Hematopoietic multipotent progenitor cell treated with erythropoietin and hydrocortisone succinate and interleukin-3 and kit ligand, for 17 days (in vitro differentiated cells): Measurements from ENCODE around the gene SF1.

Source experiments
- DNase-seq: peaks from one replicate; pipeline ENCODE4 v3.0.0-alpha.2; 2015; ENCODE audit warnings: low spot score

SF1 gene

DNA sequence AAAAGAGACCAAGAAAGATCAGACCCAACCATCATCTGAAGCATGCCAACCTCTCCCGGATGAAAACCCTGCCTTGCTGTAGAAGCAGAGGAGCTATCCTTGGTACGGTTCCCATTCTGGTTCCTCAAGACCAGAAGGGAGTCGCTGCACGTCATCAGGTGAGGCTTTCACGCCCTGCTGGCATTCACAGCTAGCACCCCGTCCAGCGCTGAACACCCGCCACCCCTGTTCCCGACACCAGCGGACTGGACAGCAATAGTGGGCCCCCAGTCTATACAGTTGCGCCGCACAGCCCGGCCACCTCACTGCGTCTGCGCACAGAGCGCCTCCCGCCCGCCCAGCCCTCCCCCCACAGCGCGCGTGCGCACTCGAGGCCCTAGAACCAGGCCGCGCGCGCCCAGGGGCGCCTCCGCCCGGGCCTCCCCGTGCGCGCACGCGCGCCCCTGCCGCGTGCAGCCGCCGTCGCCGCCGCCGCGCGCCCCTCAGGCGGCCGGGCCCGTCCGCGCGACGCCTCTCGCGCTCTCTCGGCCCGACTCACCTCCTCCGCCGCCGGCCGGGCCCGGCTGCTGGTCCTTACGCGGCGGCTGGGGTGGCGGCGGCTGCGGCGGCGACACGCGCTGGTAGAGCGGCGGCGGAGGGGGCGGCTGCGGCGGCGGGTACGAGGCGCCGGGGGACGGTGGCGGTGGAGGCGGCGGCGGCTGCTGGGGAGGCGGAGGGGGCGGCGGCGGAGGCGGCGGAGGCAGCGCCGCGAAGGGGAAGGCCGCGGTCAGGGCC lies 706 bp downstream of the SF1 start:
- peak; percentile 95 for DNase-seq

DNA sequence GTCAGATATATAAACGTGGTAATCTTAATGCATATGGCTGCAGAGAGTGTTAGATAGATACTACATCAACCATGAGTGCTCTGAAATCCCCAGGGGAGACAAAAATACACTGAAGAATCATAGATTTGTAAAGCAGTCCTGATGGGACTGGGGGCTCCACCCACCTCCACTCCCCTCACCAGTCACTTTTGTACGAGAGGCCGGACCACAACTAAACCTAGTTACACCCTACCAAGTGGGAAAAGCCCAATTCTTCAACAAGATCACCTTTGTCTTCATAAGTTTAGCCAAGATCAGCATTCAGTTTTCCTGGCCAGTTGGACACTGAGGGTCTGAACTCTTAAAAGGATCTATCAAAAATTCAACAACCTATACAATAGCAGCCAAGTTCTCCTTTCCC lies 1.5 kb downstream of the SF1 start:
- no peak for DNase-seq

DNA sequence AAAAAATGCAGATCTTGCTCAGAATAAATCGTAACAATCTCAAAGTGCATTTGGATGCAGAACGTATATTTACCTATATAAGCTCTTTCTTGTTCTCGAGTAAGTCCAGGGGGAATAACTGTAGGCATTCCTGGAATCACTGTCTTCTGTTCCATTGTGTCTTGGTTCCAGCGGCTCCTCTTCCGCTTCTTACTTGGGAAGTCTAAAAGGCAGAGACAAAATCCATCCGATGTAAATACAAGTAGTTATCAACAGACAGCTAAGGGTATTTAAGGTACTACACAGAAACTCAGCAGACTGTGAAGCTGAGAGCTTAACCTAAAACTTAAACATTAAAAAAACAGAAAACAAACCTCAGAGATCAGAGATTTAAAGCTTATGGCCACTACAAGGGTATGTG lies 1.9 kb downstream of the SF1 start:
- DNase-seq, result no peak

DNA sequence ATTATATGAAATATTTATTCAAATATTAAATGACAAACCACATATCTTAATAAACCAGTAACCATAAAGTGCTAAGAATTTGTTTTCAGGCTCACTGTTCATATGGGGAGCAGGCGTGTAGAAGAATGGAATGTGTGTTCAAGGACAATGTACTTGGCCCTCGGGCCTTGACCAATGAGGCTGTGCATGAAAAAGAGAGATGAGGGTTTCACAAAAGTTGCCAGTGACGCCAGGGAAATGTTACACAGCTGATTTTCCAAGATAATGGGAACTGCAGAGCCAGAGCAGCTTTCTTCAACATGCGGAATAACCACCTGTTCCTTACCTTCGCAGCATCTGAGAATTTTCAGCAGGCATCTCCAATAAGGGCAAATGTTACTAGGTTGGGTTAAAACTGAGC lies 4.2 kb downstream of the SF1 start:
- no peak for DNase-seq

DNA sequence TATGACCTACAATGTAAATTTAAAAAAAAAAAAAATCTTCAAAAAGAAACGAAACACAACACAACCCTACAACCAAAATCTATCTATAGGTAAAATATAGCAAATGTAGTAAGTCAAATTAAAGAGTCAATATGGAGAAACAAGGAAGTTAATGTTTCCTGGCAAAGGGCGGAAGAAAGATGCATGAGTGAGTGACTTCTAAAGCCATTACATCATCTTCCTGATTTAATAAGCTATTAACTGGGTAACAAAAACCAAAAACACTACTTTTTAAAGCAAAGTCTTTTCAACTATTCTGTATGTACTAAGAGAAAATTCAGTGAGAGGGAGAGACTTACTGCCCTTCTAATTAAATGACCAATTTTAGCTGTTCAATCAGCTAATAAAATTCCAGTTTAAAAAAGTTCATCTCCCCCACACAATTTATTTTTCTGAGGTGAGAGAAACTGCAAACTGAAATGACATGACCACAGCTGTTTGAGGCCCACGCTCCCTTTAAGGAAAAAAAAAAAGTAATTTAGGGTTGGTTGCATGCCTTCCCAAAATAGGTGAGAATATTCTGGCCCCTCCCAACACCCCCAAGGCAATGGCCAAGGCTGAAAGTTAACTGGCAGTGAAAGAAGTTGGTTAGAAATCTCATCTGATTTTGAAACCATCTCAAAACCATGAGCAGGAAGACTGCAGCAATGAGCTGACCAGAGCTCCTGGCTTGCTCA lies 5.9 kb downstream of the SF1 start:
- no peak for DNase-seq

DNA sequence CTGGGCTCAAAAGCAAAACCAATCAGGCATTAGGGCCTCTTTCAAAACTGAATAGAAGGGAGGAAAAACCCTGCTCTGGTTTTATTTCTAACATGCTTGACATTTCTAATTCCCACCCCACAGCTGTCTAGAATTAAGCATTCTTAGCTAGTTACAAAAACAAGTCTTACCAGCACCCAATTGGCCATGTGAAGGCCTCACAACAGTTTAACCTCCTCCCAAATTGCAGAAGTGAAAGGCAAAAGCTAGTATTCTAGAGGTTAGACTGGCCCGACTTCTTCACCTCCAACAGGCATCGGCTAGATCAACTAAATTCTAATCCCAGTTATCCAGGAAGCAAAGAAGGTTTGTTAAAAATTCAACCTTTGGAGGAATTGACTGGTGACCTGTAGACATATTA lies 6.5 kb downstream of the SF1 start:
- DNase-seq, result no peak

DNA sequence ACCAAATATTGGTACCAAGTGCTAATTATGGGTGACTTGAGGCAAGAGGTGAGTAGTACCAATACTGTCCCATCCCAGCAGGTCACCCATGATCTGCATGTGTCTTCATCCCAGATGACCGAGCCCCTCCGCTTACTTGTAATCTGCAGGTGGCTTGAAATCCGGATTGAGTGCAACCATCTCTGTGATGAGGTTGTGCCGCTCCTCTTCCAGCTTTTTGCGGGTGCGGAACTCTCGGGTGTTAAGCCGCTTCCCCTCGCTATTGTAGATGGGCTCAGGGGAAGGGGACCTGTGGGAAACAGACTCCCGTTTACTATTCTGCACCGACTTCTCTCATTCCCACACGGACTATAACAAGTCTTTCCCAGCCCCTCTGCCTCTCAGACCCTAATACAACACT lies 8.2 kb downstream of the SF1 start:
- DNase-seq, result no peak

DNA sequence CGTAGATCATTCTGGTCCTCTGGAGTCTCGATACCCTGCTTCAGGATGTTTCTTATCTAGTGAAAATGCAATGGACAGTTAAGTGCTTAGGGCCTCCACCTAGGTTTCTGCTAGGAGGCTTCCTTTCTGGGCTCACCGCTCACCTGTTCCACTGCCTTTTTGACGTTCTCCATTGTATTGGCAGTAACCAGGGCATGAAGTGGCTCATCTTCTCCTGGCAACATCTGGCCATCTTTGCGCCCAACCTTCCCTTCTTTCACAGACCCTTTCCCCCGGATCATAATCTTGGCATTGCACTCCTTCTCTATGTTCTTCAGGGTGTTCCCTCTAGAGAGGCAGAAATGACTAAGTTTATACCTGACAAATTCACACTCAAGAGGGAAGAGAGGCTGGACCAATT lies 9.1 kb downstream of the SF1 start:
- no peak for DNase-seq

DNA sequence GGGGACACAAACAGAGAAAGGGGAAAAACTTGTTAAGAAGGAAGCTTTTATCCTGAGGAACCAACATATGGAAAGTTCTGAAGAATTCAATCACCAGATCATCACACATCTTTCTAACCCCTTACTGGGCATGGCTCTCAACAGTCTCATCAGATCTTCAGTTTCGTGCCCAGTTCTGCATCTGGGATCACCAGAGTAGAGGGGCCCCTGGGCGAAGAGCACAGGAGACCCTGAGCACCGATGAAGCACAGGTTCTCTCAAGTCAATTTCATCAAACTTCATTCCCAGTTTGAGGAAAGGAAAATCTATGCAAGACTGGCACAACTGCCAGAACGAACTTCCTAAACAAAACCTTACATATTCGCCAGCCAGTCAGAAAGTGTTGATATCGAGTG lies 10.0 kb downstream of the SF1 start:
- no peak for DNase-seq

DNA sequence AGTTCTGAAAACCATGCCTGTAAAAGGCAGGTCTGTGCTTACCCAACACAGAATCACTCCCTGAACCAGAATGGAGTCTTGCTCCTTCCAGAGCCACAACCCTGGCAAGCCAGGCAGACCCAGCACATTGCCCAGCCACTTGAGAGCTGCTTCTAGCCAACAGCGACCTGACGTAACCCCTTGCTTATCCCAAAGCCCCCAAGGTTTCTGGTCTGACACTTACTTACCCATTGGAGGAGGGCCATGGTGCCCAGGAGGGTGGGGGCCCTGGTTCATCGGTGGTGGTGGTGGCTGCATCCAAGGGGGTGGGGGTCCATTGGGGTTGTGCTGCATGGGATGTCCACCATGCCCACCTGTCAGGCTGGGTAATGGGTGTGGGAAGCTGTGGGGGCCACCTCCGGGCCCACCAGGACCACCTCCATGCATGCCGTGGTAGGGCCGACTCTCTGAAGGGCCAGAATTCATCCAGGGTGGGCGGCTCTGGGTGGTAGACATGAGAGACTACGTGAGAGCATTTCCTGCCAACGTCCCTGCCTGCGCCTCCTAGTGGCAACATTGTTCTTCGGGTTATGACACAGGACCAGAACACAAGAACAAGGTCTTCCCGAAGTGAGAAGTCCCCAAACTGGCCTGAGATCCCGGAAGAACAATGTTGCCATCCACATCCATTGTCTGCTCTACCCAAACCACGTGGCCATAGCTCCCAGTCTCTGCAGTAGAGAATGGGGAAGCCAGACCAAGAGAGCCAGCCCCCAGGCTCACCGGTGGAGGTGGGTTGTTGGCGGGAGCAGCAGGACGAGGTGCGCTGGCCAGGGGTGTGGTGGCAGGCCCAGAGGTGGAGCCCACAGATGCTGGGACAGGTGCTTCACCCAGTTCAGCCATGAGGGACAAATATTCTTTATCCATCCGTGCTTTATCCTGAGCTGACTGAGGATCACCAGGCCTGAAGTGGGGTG lies 10.7 kb downstream of the SF1 start:
- peak; percentile 79 for DNase-seq

DNA sequence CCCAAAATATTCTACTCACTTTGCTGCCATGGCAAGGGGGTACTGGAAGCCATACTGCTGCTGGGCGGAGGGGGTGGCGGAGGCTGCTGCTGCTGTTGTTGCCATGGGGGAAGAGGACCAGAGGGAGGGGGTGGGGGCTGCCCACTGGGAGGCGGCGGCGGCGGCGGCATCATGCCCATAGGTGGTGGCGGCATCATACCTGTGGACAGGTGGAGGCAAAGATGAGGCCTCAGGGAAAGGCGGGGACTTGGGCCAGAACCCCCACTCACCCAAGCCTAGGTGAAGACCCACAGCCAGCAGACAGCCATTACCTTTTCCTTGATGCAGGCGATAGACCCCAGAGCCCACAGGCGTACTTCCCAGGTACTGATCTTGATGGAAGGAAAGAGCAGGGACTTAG lies 11.5 kb downstream of the SF1 start:
- no peak for DNase-seq

DNA sequence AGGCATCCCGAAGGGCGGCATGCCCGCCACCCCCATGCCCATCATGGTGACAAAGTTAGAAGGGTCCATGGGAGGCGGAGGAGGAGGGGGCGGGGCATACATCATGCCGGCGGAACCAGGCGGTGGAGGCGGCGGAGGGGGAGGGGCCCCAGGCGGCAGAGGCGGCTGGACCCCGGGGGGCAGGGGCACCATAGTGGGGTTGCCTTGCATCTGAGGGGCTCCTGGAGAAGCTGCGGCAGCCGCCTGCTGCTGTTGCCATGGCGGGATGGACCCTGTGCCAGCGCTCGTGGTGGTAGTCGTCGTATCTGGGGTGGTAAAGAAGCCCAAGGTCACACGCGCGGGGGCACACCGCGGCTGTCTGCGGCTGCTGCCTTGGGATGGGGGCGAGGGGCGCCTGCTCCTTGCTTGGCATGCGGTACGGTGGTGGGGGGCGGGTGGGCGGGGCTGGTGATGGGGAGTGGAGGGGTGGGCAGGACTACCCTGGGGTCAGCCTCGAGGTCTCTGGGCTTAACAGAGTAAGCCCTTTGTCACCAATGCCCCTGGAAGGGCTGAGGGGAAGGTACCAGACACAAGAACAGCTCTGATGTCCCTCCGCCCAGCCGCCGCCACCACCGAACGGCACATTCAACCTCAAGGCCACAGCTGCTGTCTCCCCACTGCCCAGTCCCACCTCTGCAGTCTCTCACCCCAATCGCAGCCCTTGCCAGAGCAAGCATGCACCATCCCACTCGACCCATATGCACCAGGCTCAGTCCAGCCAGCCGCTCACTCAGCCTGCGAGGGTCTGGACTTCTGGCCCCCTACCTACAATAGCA lies 12.3 kb downstream of the SF1 start:
- no peak for DNase-seq

DNA sequence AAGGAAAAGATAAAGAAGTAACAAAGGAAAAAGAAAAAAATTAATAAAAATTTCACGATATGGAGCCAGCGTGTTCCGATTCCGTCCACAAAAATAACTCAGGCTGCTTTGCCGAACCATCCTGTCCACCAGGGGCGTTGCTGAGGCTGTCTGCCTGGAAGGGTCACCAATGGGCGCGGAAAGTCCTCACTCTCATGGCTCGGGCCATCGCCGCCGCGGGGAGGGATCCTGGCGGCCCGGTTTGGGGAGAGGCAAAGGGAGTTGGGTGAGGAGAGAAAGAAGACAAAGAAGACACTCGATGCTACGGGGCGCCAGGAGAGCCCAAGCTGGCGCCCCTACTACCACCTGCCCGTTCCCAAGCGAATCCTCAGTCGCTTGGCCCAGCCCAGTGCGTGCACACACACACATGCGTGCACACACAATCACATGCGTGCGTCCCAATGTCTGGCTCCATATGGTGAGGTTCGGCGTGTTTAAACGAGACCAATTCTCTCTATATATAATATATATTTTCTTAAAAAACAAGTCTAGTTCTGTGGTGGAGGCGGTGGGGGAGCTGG lies 13.0 kb downstream of the SF1 start:
- no peak for DNase-seq

DNA sequence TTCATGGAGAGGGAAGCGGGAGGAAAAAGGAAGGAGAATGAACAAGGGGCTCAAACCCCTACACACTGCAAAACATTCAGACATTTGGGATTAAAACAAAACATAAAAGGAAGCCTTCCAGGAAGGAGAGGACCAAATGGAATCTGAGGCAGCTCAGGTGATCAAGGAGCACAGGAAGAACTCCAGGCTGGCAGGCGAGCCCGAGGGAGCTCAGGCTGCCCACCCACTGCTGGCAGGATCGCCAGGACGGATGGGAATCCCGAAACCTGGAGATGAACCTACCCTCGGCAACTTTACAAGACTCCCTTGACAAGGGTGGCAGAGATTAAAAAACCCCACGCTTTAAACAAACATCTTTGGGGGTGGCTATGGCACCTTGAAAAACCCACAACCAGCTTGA lies 13.6 kb downstream of the SF1 start:
- no peak for DNase-seq

DNA sequence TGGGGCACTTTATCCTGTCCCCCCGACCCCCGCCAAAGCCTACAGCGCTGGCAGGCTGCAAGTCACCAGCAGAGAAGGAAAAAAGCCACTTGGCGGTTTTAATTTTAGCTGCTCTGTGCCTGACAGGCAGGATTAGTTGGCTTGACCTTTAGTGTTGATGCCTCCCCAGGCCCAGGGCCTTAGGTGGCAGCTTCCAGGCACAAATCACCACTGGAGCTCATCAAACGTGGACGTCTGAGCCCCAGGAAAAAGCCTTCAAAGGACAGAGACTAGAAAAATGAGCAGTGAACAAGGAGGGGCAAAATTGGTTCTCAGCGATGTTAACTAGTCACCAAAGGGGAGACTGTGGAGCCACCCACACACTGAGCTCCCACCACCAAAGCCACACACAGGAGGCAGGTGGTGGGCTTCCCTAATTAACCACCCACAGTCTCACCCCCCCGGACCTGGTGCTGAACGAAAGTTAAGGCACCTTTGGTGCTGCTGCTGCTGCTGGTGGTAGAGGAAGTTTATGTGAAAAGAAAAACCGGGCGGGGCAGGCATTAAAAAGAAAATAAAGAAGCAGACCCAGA lies 14.2 kb downstream of the SF1 start:
- DNase-seq, result no peak

DNA sequence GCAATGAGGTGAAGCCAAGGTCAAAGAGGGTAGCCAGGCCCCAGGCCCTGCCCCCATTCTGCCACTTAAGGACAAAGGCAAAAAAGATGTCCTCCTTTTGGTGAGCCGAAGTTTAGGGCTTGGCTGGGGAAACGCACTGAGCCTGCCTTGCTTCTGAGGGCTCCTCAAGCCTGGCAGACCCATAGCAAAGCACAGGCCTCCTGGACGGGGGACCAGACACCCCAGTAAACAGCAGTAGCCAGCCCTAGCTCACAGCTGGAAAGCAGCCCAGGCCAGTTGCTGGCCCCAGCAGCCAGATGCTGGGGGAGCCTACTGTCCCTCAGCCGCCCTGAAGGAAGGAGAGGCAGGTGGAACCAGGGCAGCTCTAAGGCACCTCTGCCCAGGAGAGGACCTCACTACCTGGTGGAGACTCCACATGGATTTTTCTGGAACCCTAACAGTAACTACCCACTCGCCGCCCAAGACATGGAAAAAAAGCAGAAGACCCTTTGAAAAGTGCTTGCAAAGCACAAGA lies 14.8 kb downstream of the SF1 start:
- no peak for DNase-seq

DNA sequence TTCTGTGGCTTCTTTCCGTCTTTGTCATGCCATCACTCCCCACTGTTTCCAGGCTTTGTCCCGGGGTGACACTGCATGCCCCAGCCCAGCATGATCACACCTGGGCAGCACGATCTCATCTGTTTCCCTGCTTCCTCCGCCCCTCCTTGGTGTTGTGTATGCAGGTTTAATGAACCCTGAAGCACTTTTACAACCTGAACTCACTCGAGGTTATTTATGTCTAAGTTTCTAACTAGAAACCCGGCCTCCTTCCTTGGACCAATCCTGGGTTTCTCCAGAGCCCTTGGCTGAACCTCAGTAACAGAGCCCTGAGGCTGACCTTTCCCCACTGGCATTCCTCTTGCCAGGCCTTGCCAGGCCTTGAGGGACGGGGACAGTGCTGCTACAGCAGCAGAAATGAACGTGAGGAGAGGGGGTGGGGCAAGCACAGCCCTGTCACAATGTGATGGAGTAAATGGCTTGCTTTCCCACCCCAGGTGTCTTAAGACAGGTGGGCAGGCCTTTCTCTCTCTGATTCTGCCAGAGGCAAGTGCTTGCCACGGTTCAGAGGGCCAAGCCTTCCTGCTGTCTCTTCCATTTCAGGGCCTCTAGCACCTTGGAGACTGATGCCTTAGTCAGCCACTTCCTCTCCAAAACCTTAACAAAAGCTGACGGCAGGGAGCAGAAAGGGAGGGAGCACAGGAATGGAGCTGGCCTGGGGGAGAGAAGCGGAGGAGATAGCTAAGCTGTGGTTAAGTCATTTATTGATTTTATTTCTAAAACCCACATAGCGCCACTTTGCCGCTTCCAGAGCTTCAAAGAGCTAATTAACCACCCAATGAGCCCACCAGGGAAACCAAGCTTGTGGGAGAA lies 15.4 kb downstream of the SF1 start:
- no peak for DNase-seq

DNA sequence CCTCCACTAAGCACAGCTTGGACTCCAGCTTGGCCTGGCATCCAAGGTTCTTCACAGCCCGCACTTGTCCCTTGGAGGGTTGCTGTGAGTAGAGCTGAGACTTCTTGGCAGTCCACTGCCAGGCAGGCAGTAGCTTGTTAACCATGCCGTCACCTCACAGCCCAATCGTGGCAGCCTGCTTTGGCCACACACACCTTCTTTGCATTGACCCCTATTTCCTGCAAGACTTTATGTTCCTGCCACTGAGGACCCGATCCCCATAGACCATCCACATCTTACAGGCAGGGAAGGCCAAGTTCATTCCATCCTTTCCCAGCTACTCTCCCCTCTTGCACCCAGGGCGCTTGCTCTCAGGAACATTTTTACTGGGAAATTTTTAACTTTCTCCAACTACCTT lies 16.1 kb downstream of the SF1 start:
- DNase-seq, result no peak

DNA sequence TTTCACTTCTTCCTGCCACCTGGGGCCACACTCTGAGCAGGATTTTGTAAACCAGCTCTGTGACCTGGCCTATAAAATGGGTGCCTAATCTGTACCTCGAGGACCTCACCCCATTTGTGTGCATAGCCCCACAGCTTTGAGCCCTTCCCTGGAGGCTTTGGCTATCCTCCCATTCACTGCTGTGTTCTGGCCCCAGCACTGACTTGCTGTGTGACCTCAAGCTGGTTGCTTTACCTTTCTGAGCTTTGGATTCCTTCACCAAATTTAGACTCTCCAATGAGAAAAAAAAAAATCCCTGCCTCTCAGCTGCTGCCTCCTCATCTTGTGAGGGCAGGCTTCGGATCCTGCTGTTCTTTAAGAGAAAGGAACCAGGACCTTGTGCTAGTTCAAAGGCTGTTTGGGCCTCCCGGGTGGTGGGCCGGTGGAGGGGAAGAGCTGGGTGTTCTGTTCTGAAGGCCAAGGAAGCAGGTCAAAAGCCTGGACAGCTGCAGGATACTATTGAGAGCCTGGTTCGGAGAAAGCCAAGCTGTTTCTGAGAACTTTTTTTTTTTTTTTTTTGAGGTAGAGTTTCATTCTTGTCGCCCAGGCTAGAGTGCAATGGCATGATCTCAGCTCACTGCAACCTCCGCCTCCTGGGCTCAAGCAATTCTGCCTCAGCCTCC lies 17.5 kb downstream of the SF1 start:
- DNase-seq, result no peak
